K562 (cell line): ENCODE results near the gene AMER3. TPM values are rescaled to one million over a fixed set of nuclear protein-coding genes. Genes with fewer than 3 reads are reported as not detected.

Source experiments
- ATAC-seq: fragments of 200-7000 bp; cut with Tn5 transposase; 3 replicates; pipeline ENCODE4 v1.9.1; 2020; ENCODE audit warnings: moderate library complexity
- BruUV-seq: library from RNA; stranded (reverse); fragments of 400-500 nt; replicated peaks from 2 replicates; lab custom pipeline; 2021; lab: Mats Ljungman, UMichigan
- CTCF ChIA-PET: fragments of 300-600 bp; formaldehyde crosslinking; extraction: SDS; loops from one replicate; lab custom pipeline; 2021; ENCODE audit warnings: low intra/inter-chr PET ratio; lab: Yijun Ruan, JAX
- POLR2A ChIA-PET: fragments of 300-600, 350-650 bp; sonication (Branson Sonifier 250); formaldehyde crosslinking; extraction: SDS; loops from one replicate; lab custom pipeline; 2021; ENCODE audit warnings: antibody characterized with exemption, inconsistent platforms; lab: Yijun Ruan, JAX
- DNase-seq, 4 experiments: peaks; one replicate each; pipeline versions ENCODE4 v3.0.0 to v3.0.0-alpha.2; 2011 to 2018; ENCODE audit warnings: low spot score in 3 of 4, mixed read lengths in 3 of 4; ENCODE audit errors: extremely low read depth in 1 of 4
- FAIRE-seq: peaks from 2 replicates; lab custom pipeline; 2011; peaks lifted over from hg19 to GRCh38; lab: Jason Lieb, UNC
- H2AFZ ChIP-seq: 2 replicates; pipeline ENCODE4 v1.6.0; 2011; ENCODE audit warnings: low read depth, low read length, control low read depth, inconsistent platforms
- H3K27ac ChIP-seq: fragments of 200-600 bp; 3 replicates; pipeline ENCODE4 v1.8.0; 2011; ENCODE audit warnings: low read depth, mild to moderate bottlenecking, control low read depth, inconsistent platforms, low read length, moderate library complexity, mixed read lengths; ENCODE audit errors: extremely low read depth
- H3K27me3 ChIP-seq, 2 experiments: fragments of 300-600 bp in 1 of 2; 2 replicates in 1 of 2; 3 replicates in 1 of 2; pipeline versions ENCODE4 v1.6.0 to v1.8.0; 2011; ENCODE audit warnings: inconsistent platforms in 2 of 2, low read length in 2 of 2, mild to moderate bottlenecking in 1 of 2, mixed read lengths in 1 of 2, moderate library complexity in 1 of 2; ENCODE audit not compliant: control insufficient read depth in 2 of 2, insufficient read depth in 2 of 2
- H3K36me3 ChIP-seq: fragments of 300-600 bp; 3 replicates; pipeline ENCODE4 v1.8.0; 2011; ENCODE audit warnings: mild to moderate bottlenecking, low read length, inconsistent platforms; ENCODE audit not compliant: control insufficient read depth, insufficient read depth
- H3K4me1 ChIP-seq, 2 experiments: fragments of 200-600 bp in 1 of 2; replicated peaks in 1 of 2; 2 replicates in 1 of 2; 3 replicates in 1 of 2; pipeline versions ENCODE4 v1.5.1 to v1.8.0; 2011; ENCODE audit warnings: inconsistent platforms in 2 of 2, low read length in 2 of 2, mild to moderate bottlenecking in 1 of 2, mixed read lengths in 1 of 2, moderate library complexity in 1 of 2; ENCODE audit not compliant: control insufficient read depth in 2 of 2, insufficient read depth in 2 of 2
- H3K4me2 ChIP-seq: 2 replicates; pipeline ENCODE4 v1.6.1; 2011; ENCODE audit warnings: low read length, control low read depth, inconsistent platforms, mixed read lengths; ENCODE audit not compliant: insufficient read depth
- H3K4me3 ChIP-seq: fragments of 200-600 bp; sonication (generic), shearing (Covaris generic); 2 replicates; pipeline ENCODE4 v1.5.1; 2016; ENCODE audit warnings: control low read depth, inconsistent platforms
- H3K79me2 ChIP-seq: fragments of 200-600 bp; 3 replicates; pipeline ENCODE4 v1.8.0; 2011; ENCODE audit warnings: low read length, inconsistent platforms; ENCODE audit not compliant: control insufficient read depth, insufficient read depth
- H3K9ac ChIP-seq, 2 experiments: 2 replicates each; pipeline versions ENCODE4 v1.6.0 to v1.6.1; 2011; ENCODE audit warnings: low read depth in 2 of 2, low read length in 2 of 2, control low read depth in 1 of 2, inconsistent platforms in 1 of 2, mild to moderate bottlenecking in 1 of 2, mixed read lengths in 1 of 2; ENCODE audit not compliant: insufficient read depth in 1 of 2
- H3K9me1 ChIP-seq: one replicate; pipeline ENCODE4 v1.6.0; 2011; ENCODE audit warnings: inconsistent platforms, mild to moderate bottlenecking, low read length, moderate library complexity; ENCODE audit not compliant: control insufficient read depth, insufficient read depth
- H3K9me3 ChIP-seq: replicated peaks from 2 replicates; pipeline ENCODE4 v1.5.1; 2011; ENCODE audit warnings: low read depth, low read length, inconsistent platforms; ENCODE audit not compliant: control insufficient read depth, insufficient read depth
- H4K20me1 ChIP-seq: replicated peaks from 2 replicates; pipeline ENCODE4 v1.6.1; 2011; ENCODE audit warnings: low read length, inconsistent platforms, mixed read lengths; ENCODE audit not compliant: control insufficient read depth, insufficient read depth
- EGR1 ChIP-seq: fragments of 450-650 bp; conservative IDR thresholded peaks from 2 replicates; pipeline ENCODE4 v1.6.1; 2017; ENCODE audit warnings: mild to moderate bottlenecking
- EP300 ChIP-seq: IDR thresholded peaks from 2 replicates; pipeline ENCODE4 v1.6.1; 2012; ENCODE audit warnings: low read length, improper control_type of control experiment
- KDM1A ChIP-seq, 2 experiments: fragments of 450-650 bp; IDR thresholded peaks; 2 replicates each; pipeline ENCODE4 v1.6.1; 2016; ENCODE audit warnings: mild to moderate bottlenecking in 2 of 2
- MYC ChIP-seq, 2 experiments: fragments of 250-450 bp in 1 of 2; sonication (Bioruptor Pico) in 1 of 2; IDR thresholded peaks; 2 replicates each; pipeline versions ENCODE4 v1.5.1 to v1.6.1; 2012 to 2021; ENCODE audit warnings: low read depth in 2 of 2, borderline replicate concordance in 1 of 2, improper control_type of control experiment in 1 of 2, low read length in 1 of 2, mild to moderate bottlenecking in 1 of 2, moderate library complexity in 1 of 2
- NFIX ChIP-seq: fragments of 250-450 bp; sonication (Bioruptor Pico); IDR thresholded peaks from 2 replicates; pipeline ENCODE4 v1.4.0; 2020; ENCODE audit warnings: low read depth, mild to moderate bottlenecking, moderate library complexity
- PHF20 ChIP-seq: fragments of 450-650 bp; IDR thresholded peaks from 2 replicates; pipeline ENCODE4 v1.6.1; 2018; ENCODE audit not compliant: partially characterized antibody
- RBM25 ChIP-seq: fragments of 200-400 bp; formaldehyde crosslinking; IDR thresholded peaks from 2 replicates; pipeline ENCODE4 v1.6.1; 2018; ENCODE audit warnings: low read length, low read depth, moderate library complexity; ENCODE audit not compliant: severe bottlenecking
- SPI1 ChIP-seq: IDR thresholded peaks from 2 replicates; pipeline ENCODE4 v1.6.1; 2011; ENCODE audit warnings: low read depth, low read length, control low read depth, borderline replicate concordance
- ZNF146 ChIP-seq: IDR thresholded peaks from one replicate; pipeline ENCODE4 v1.6.1; 2018; ENCODE audit warnings: missing compliant biosample characterization; ENCODE audit not compliant: unreplicated experiment
- ZNF311 ChIP-seq: fragments of 250-450 bp; sonication (Bioruptor Pico); IDR thresholded peaks from 2 replicates; pipeline ENCODE4 v1.4.0; 2020; ENCODE audit warnings: mild to moderate bottlenecking, moderate library complexity
- WGBS: fragments of 100-300 bp; shearing (Covaris generic); methylation state at CpG from one replicate; pipeline ENCODE4 v1.1.6; 2016; ENCODE audit warnings: low coverage, mixed read lengths; ENCODE audit not compliant: insufficient coverage; ENCODE audit errors: missing lambda C conversion rate; 5-methylcytosine and 5-hydroxymethylcytosine counted together
- in situ Hi-C: fragments of 300-500 bp; cut with MboI; formaldehyde crosslinking; loops from 4 replicates; pipeline ENCODE4 v1.15.0; 2018; ENCODE audit warnings: inconsistent platforms, mixed read lengths
- intact Hi-C: fragments of 100-400 bp; cut with micrococcal nuclease; formaldehyde crosslinking; loops from 2 replicates; pipeline ENCODE4 v1.14.2; 2022
- polyA plus RNA-seq, 8 experiments: library from polyadenylated mRNA; depleted of rRNA in 4 of 8; stranded (reverse) in 5 of 8; unstranded in 3 of 8; fragments of >200 nt; fragmentation: Nextera tagmentation in 2 of 8; fragmentation: Illumina TruSeq in 1 of 8; extraction: Ambion mirVana in 2 of 8; extraction: Trizol in 1 of 8; gene quantifications; 2 replicates each; pipeline versions ENCODE4 v1.2.1 to v1.2.3, GENCODE V29; 2011 to 2014; ENCODE audit warnings: inconsistent platforms in 1 of 8, missing spikeins in 1 of 8
- total RNA-seq, 7 experiments: library from RNA; depleted of rRNA in 6 of 7; stranded (reverse); fragments of >200 nt in 6 of 7; fragmentation: Illumina TruSeq in 2 of 7; extraction: Trizol in 2 of 7; gene quantifications; 2 replicates each; pipeline versions ENCODE4 v1.2.1 to v1.2.3, GENCODE V29; 2011 to 2021; ENCODE audit warnings: low replicate concordance in 1 of 7
- TF ChIP-seq, protein P1 (sequence below): fragments of 250-450 bp; sonication (Bioruptor Pico); IDR thresholded peaks from 2 replicates; pipeline ENCODE4 v1.5.1; 2021; ENCODE audit warnings: mild to moderate bottlenecking
- TF ChIP-seq, protein P2 (sequence below): fragments of 250-450 bp; sonication (Bioruptor Pico); IDR thresholded peaks from 2 replicates; pipeline ENCODE4 v1.5.0; 2021

The AMER3 gene
- total and polyA plus RNA-seq, 9 of the 15 experiments (the other 6 are each of a cell fraction or from before 2014, with no cell fraction given), result not detected

DNA sequence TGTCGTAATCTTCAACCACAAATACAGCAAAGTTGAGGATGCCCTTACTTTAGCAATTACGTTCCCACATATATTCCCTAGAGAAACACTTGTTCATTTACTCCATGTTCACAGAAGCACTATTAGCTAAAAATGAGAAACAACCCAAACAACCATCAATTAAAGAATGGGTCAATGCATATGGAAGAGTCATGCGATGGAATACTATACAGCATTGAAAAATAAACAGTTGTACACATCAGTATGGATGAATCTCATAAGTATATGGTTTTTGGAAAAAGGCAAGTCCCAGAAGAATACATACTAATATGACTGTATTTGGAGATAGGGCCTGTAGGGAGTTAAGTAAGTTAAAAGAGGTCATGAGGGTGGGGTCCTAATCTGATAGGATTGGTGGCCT is 20.1 kb upstream of the AMER3 start:
- Histone ChIP-seq H3K36me3 (no peaks in the 10 kb centered on the region), H3K27me3 (peaks cover 13 to 37% of the 10 kb centered on the region in 2 experiments), H2AFZ (no peak overlapping the region), H3K9me3 (no peaks in the 10 kb centered on the region), H3K4me3 (no peak overlapping the region), H3K4me1 (0 out of 5 replicates have a peak, but pooled peaks cover 0 to 3% of the 10 kb centered on the region in 2 experiments), H3K27ac (no peak overlapping the region), H3K79me2 (no peaks in the 10 kb centered on the region), H3K4me2 (no peak overlapping the region), H3K9ac (no peak overlapping the region), H4K20me1 (no peaks in the 10 kb centered on the region; the same call in 1 of the 2 replicates), H3K9me1 (no peaks in the 10 kb centered on the region)
- 5% methylated on average over 3 of the region's 3 CpGs for WGBS
- intact Hi-C loops (no loop called here), in situ Hi-C loops (no loop called here)
- FAIRE-seq (no peak), ATAC-seq (no peak), DNase-seq (no peak)
- ChIA-PET CTCF (no interaction called here), POLR2A (no interaction called here)
- BruUV-seq, result no TSS peak
- TF ChIP-seq, protein P1, sequence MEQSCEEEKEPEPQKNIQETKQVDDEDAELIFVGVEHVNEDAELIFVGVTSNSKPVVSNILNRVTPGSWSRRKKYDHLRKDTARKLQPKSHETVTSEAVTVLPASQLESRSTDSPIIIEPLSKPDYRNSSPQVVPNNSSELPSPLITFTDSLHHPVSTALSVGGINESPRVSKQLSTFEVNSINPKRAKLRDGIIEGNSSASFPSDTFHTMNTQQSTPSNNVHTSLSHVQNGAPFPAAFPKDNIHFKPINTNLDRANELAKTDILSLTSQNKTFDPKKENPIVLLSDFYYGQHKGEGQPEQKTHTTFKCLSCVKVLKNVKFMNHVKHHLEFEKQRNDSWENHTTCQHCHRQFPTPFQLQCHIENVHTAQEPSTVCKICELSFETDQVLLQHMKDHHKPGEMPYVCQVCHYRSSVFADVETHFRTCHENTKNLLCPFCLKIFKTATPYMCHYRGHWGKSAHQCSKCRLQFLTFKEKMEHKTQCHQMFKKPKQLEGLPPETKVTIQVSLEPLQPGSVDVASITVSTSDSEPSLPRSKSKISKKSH (CRISPR knock-in tag), result no peak
- peak; percentile 51 for TF ChIP-seq RBM25
- no peak for TF ChIP-seq EGR1
- TF ChIP-seq PHF20, result no peak
- TF ChIP-seq NFIX, result no peak
- TF ChIP-seq MYC (IDR thresholded peaks at IDR 0.05; ENCODE audit: low read depth, low read length), result no peak
- TF ChIP-seq MYC (CRISPR knock-in tag; IDR thresholded peaks at IDR 0.05; ENCODE audit: borderline replicate concordance, low read depth), result no peak
- no peak for TF ChIP-seq EP300
- no peak for TF ChIP-seq KDM1A (IDR thresholded peaks at IDR 0.05)
- no peak for TF ChIP-seq SPI1
- TF ChIP-seq, protein P2, sequence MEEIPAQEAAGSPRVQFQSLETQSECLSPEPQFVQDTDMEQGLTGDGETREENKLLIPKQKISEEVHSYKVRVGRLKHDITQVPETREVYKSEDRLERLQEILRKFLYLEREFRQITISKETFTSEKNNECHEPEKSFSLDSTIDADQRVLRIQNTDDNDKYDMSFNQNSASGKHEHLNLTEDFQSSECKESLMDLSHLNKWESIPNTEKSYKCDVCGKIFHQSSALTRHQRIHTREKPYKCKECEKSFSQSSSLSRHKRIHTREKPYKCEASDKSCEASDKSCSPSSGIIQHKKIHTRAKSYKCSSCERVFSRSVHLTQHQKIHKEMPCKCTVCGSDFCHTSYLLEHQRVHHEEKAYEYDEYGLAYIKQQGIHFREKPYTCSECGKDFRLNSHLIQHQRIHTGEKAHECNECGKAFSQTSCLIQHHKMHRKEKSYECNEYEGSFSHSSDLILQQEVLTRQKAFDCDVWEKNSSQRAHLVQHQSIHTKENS (CRISPR knock-in tag), result no peak
- peak; percentile 73 for TF ChIP-seq ZNF146 (CRISPR knock-in tag)
- TF ChIP-seq ZNF311 (CRISPR knock-in tag), result no peak
- TF ChIP-seq, all 486 proteins: peak for 2
